HepG2 (cell line): ENCODE results near the gene SEMA4B. TPM values are rescaled to one million over a fixed set of nuclear protein-coding genes. Genes with fewer than 3 reads are reported as not detected.

Source experiments
- ARNTL ChIP-seq: sonication (generic); formaldehyde crosslinking; IDR thresholded peaks from 2 replicates; pipeline ENCODE4 v1.4.0; 2020; ENCODE audit warnings: mild to moderate bottlenecking, missing genetic modification reagents
- CENPT ChIP-seq: sonication (generic); formaldehyde crosslinking; IDR thresholded peaks from 2 replicates; pipeline ENCODE4 v1.8.0; 2022; ENCODE audit warnings: low read depth, mild to moderate bottlenecking, moderate library complexity, missing genetic modification reagents
- GLI4 ChIP-seq: sonication (generic); formaldehyde crosslinking; IDR thresholded peaks from 2 replicates; pipeline ENCODE4 v1.5.1; 2020; ENCODE audit warnings: missing genetic modification reagents, mild to moderate bottlenecking, moderate library complexity, borderline replicate concordance
- MED8 ChIP-seq: sonication (generic); formaldehyde crosslinking; IDR thresholded peaks from 2 replicates; pipeline ENCODE4 v1.8.1; 2023; ENCODE audit warnings: mild to moderate bottlenecking, missing genetic modification reagents; ENCODE audit not compliant: insufficient replicate concordance
- POLR2G ChIP-seq: fragments of 200-400 bp; formaldehyde crosslinking; IDR thresholded peaks from 2 replicates; pipeline ENCODE4 v1.6.1; 2018; ENCODE audit warnings: mild to moderate bottlenecking, low read depth, low read length, moderate library complexity
- PTBP1 ChIP-seq: fragments of 200-400 bp; formaldehyde crosslinking; IDR thresholded peaks from 2 replicates; pipeline ENCODE4 v1.6.1; 2018; ENCODE audit warnings: low read length, low read depth; ENCODE audit not compliant: poor library complexity, severe bottlenecking
- ZC3H4 ChIP-seq: sonication (generic); formaldehyde crosslinking; IDR thresholded peaks from 2 replicates; pipeline ENCODE4 v1.4.0; 2020; ENCODE audit warnings: missing genetic modification reagents, borderline replicate concordance
- ZNF274 ChIP-seq: sonication (generic); formaldehyde crosslinking; IDR thresholded peaks from 2 replicates; pipeline ENCODE4 v1.5.1; 2020; ENCODE audit warnings: mild to moderate bottlenecking, missing genetic modification reagents
- ZNF484 ChIP-seq: sonication (generic); formaldehyde crosslinking; IDR thresholded peaks from 2 replicates; pipeline ENCODE4 v1.5.1; 2020; ENCODE audit warnings: mild to moderate bottlenecking, low read depth, missing genetic modification reagents, borderline replicate concordance
- polyA plus RNA-seq, 8 experiments: library from polyadenylated mRNA; depleted of rRNA in 3 of 8; stranded (reverse) in 7 of 8; unstranded in 1 of 8; fragments of >200 nt; fragmentation: Illumina TruSeq in 4 of 8; extraction: Trizol in 4 of 8; gene quantifications; 2 replicates each; pipeline versions ENCODE4 v1.2.1 to v1.2.3, GENCODE V29; 2011 to 2016; ENCODE audit warnings: low read depth in 4 of 8, missing spikeins in 1 of 8, mixed read lengths in 1 of 8; ENCODE audit not compliant: insufficient read depth in 1 of 8
- total RNA-seq, 5 experiments: library from RNA; depleted of rRNA; stranded (reverse); fragments of >200 nt; fragmentation: Illumina TruSeq; extraction: Trizol; gene quantifications; 2 replicates each; pipeline ENCODE4 v1.2.3, GENCODE V29; 2016; ENCODE audit warnings: low read depth in 1 of 5
- TF ChIP-seq, protein P1 (sequence below): sonication (generic); IDR thresholded peaks from 2 replicates; pipeline ENCODE4 v1.6.1; 2016; ENCODE audit warnings: low read depth, borderline replicate concordance
- TF ChIP-seq, protein P2 (sequence below): sonication (generic); formaldehyde crosslinking; conservative IDR thresholded peaks from 2 replicates; pipeline ENCODE4 v1.4.0; 2020; ENCODE audit warnings: mild to moderate bottlenecking, missing genetic modification reagents, moderate library complexity
- TF ChIP-seq, protein P3 (sequence below): sonication (generic); formaldehyde crosslinking; IDR thresholded peaks from 2 replicates; pipeline ENCODE4 v1.5.1; 2020; ENCODE audit warnings: mild to moderate bottlenecking, moderate library complexity, missing genetic modification reagents
- TF ChIP-seq, protein P4 (sequence below): sonication (generic); formaldehyde crosslinking; IDR thresholded peaks from 2 replicates; pipeline ENCODE4 v1.5.0; 2020; ENCODE audit warnings: mild to moderate bottlenecking, missing genetic modification reagents, moderate library complexity
- TF ChIP-seq, protein P5 (sequence below): IDR thresholded peaks from 2 replicates; pipeline ENCODE4 v1.6.1; 2016; ENCODE audit warnings: mild to moderate bottlenecking
- TF ChIP-seq, protein P6 (sequence below): IDR thresholded peaks from 2 replicates; pipeline ENCODE4 v1.6.1; 2016; ENCODE audit warnings: low read depth, control low read depth
- TF ChIP-seq, protein P7 (sequence below): sonication (generic); formaldehyde crosslinking; IDR thresholded peaks from 2 replicates; pipeline ENCODE4 v1.8.1; 2023; ENCODE audit warnings: mild to moderate bottlenecking, missing genetic modification reagents, borderline replicate concordance

SEMA4B gene
- total and polyA plus RNA-seq, 2 of the 13 experiments (the other 11 are each of a cell fraction or from before 2014, with no cell fraction given): 2.1 to 17.0 TPM

DNA sequence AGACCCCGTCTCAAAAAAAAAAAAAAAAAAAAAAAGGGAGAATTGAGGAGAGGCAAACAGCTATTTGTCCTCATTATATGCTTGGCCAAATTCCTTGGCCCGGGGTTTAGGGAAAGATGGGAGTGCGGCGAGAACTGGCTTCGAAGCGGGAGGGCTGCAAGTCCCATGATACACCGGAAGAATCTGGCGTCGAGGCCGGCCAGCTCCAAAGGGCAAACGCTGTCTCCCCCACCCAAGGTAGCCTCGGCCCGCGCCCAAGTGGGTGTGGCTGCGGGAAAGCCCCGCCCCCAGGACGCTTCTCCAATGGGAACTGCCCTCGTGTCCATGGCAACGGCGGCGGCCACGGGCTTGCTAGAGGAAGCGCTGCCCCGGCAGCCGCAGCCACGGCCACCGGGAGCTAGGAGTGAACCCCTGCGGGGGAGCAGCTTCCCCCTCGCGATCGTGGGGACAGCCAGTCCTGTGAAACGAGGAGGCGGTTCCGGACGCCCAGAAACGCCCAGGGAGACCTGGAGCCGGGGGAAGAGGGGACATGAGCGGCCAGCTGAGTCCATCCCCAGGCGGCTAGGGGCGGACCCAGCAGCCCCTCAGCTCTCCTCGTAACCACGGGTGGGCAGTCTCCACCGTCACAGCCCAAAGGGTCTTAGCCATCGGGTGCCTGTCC lies 48.2 kb downstream of the SEMA4B start, which contains the start of gene TTLL13 (continued):
- no peak for TF ChIP-seq PTBP1
- no peak for TF ChIP-seq ARNTL (CRISPR knock-in tag)
- TF ChIP-seq, protein P1, sequence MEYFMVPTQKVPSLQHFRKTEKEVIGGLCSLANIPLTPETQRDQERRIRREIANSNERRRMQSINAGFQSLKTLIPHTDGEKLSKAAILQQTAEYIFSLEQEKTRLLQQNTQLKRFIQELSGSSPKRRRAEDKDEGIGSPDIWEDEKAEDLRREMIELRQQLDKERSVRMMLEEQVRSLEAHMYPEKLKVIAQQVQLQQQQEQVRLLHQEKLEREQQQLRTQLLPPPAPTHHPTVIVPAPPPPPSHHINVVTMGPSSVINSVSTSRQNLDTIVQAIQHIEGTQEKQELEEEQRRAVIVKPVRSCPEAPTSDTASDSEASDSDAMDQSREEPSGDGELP: peak; percentile 33; the same call in 1 of the 2 replicates
- TF ChIP-seq GLI4 (CRISPR knock-in tag): no peak; the same call in 1 of the 2 replicates
- TF ChIP-seq, protein P2, sequence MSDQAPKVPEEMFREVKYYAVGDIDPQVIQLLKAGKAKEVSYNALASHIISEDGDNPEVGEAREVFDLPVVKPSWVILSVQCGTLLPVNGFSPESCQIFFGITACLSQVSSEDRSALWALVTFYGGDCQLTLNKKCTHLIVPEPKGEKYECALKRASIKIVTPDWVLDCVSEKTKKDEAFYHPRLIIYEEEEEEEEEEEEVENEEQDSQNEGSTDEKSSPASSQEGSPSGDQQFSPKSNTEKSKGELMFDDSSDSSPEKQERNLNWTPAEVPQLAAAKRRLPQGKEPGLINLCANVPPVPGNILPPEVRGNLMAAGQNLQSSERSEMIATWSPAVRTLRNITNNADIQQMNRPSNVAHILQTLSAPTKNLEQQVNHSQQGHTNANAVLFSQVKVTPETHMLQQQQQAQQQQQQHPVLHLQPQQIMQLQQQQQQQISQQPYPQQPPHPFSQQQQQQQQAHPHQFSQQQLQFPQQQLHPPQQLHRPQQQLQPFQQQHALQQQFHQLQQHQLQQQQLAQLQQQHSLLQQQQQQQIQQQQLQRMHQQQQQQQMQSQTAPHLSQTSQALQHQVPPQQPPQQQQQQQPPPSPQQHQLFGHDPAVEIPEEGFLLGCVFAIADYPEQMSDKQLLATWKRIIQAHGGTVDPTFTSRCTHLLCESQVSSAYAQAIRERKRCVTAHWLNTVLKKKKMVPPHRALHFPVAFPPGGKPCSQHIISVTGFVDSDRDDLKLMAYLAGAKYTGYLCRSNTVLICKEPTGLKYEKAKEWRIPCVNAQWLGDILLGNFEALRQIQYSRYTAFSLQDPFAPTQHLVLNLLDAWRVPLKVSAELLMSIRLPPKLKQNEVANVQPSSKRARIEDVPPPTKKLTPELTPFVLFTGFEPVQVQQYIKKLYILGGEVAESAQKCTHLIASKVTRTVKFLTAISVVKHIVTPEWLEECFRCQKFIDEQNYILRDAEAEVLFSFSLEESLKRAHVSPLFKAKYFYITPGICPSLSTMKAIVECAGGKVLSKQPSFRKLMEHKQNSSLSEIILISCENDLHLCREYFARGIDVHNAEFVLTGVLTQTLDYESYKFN (CRISPR knock-in tag): peak; percentile 71
- peak; percentile 86 for TF ChIP-seq ZNF274 (CRISPR knock-in tag)
- TF ChIP-seq, protein P3, sequence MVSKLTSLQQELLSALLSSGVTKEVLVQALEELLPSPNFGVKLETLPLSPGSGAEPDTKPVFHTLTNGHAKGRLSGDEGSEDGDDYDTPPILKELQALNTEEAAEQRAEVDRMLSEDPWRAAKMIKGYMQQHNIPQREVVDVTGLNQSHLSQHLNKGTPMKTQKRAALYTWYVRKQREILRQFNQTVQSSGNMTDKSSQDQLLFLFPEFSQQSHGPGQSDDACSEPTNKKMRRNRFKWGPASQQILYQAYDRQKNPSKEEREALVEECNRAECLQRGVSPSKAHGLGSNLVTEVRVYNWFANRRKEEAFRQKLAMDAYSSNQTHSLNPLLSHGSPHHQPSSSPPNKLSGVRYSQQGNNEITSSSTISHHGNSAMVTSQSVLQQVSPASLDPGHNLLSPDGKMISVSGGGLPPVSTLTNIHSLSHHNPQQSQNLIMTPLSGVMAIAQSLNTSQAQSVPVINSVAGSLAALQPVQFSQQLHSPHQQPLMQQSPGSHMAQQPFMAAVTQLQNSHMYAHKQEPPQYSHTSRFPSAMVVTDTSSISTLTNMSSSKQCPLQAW (CRISPR knock-in tag): 0 out of 2 replicates have a peak, but pooled peaks have one; percentile 41
- TF ChIP-seq, protein P4, sequence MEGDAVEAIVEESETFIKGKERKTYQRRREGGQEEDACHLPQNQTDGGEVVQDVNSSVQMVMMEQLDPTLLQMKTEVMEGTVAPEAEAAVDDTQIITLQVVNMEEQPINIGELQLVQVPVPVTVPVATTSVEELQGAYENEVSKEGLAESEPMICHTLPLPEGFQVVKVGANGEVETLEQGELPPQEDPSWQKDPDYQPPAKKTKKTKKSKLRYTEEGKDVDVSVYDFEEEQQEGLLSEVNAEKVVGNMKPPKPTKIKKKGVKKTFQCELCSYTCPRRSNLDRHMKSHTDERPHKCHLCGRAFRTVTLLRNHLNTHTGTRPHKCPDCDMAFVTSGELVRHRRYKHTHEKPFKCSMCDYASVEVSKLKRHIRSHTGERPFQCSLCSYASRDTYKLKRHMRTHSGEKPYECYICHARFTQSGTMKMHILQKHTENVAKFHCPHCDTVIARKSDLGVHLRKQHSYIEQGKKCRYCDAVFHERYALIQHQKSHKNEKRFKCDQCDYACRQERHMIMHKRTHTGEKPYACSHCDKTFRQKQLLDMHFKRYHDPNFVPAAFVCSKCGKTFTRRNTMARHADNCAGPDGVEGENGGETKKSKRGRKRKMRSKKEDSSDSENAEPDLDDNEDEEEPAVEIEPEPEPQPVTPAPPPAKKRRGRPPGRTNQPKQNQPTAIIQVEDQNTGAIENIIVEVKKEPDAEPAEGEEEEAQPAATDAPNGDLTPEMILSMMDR (CRISPR knock-in tag): peak; percentile 35
- TF ChIP-seq, protein P5, sequence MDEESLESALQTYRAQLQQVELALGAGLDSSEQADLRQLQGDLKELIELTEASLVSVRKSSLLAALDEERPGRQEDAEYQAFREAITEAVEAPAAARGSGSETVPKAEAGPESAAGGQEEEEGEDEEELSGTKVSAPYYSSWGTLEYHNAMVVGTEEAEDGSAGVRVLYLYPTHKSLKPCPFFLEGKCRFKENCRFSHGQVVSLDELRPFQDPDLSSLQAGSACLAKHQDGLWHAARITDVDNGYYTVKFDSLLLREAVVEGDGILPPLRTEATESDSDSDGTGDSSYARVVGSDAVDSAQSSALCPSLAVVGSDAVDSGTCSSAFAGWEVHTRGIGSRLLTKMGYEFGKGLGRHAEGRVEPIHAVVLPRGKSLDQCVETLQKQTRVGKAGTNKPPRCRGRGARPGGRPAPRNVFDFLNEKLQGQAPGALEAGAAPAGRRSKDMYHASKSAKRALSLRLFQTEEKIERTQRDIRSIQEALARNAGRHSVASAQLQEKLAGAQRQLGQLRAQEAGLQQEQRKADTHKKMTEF: peak; percentile 46; the same call in 1 of the 2 replicates
- peak; percentile 51 for TF ChIP-seq MED8 (CRISPR knock-in tag)
- peak; percentile 69 for TF ChIP-seq POLR2G
- TF ChIP-seq, protein P6, sequence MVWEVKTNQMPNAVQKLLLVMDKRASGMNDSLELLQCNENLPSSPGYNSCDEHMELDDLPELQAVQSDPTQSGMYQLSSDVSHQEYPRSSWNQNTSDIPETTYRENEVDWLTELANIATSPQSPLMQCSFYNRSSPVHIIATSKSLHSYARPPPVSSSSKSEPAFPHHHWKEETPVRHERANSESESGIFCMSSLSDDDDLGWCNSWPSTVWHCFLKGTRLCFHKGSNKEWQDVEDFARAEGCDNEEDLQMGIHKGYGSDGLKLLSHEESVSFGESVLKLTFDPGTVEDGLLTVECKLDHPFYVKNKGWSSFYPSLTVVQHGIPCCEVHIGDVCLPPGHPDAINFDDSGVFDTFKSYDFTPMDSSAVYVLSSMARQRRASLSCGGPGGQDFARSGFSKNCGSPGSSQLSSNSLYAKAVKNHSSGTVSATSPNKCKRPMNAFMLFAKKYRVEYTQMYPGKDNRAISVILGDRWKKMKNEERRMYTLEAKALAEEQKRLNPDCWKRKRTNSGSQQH (CRISPR knock-in tag): no peak
- TF ChIP-seq ZC3H4 (CRISPR knock-in tag): no peak
- TF ChIP-seq, protein P7, sequence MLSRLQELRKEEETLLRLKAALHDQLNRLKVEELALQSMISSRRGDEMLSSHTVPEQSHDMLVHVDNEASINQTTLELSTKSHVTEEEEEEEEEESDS (CRISPR knock-in tag): no peak
- TF ChIP-seq ZNF484 (CRISPR knock-in tag): 0 out of 2 replicates have a peak, but pooled peaks have one; percentile 42
- TF ChIP-seq CENPT (CRISPR knock-in tag): 0 out of 2 replicates have a peak, but pooled peaks have one; percentile 47
